Fibroblast of gingiva (primary cell): ENCODE data around the gene LAMTOR4.
A peak's percentile ranks its signal among the peaks of the same experiment; 100 is the strongest.

ENCODE experiments used
- DNase-seq: peaks from one replicate; pipeline ENCODE4 v3.0.0-alpha.2; 2011; ENCODE audit warnings: low read depth

The LAMTOR4 gene

GRCh38 chr7:100153708-100154535 is 5.2 kb downstream of the LAMTOR4 start:
- no peak for DNase-seq

- no peak for DNase-seq
These were observed 6.2 kb downstream of the LAMTOR4 start for GRCh38 chr7:100154651-100155491.

- no peak for DNase-seq
These were observed 7.0 kb downstream of the LAMTOR4 start for GRCh38 chr7:100155553-100156317.

GRCh38 chr7:100156331-100157068 is 7.8 kb downstream of the LAMTOR4 start:
- DNase-seq: no peak

- DNase-seq: no peak
These were observed 8.3 kb downstream of the LAMTOR4 start for GRCh38 chr7:100157069-100157333.

- peak; percentile 63 for DNase-seq
These were observed 8.9 kb downstream of the LAMTOR4 start for GRCh38 chr7:100157334-100158228.

GRCh38 chr7:100158229-100159098 is 9.7 kb downstream of the LAMTOR4 start, which contains the start of gene TRAPPC14:
TSS of gene TRAPPC14 (minus strand) at chr7:100158723. CDS start at chr7:100158499, 224 bp downstream.
- peak; percentile 72 for DNase-seq

GRCh38 chr7:100159099-100159623 is 10.4 kb downstream of the LAMTOR4 start:
- DNase-seq: no peak

- DNase-seq: no peak
These were observed 11.3 kb downstream of the LAMTOR4 start for GRCh38 chr7:100160067-100160466.

- DNase-seq: no peak
These were observed 14.4 kb downstream of the LAMTOR4 start for GRCh38 chr7:100163006-100163531.

- no peak for DNase-seq
These were observed 15.2 kb downstream of the LAMTOR4 start for GRCh38 chr7:100163871-100164270.

GRCh38 chr7:100166317-100166940 is 17.7 kb downstream of the LAMTOR4 start:
- no peak for DNase-seq

- no peak for DNase-seq
These were observed 18.5 kb downstream of the LAMTOR4 start for GRCh38 chr7:100166970-100167911.

GRCh38 chr7:100167912-100168323 is 19.2 kb downstream of the LAMTOR4 start:
- peak; percentile 19 for DNase-seq

- no peak for DNase-seq
These were observed 20.6 kb downstream of the LAMTOR4 start for GRCh38 chr7:100169147-100169850.

GRCh38 chr7:100170101-100170897 is 21.6 kb downstream of the LAMTOR4 start:
- no peak for DNase-seq
